Measurements from ENCODE around the gene SEMA6D. TPM values are rescaled to one million over a fixed set of nuclear protein-coding genes. Genes with fewer than 3 reads are reported as not detected.

SEMA6D gene
- total RNA-seq, 1 donor from 2014 or later, result 8.0 TPM

GRCh38 chr15:47744496-47744895 lies 27.2 kb downstream of the SEMA6D start:
- ATAC-seq (no peak), DNase-seq (no peak)
- no peaks in the 10 kb centered on the region for H3K27me3 ChIP-seq
- H3K4me1 ChIP-seq, result no peaks in the 10 kb centered on the region
- no peaks in the 10 kb centered on the region for H3K9me3 ChIP-seq
- intact Hi-C loops (cut with DNase I), result no loop called here
- no peak overlapping the region for H3K4me3 ChIP-seq
- no peak overlapping the region for H3K27ac ChIP-seq
- no peak for TF ChIP-seq CTCF (IDR thresholded peaks at IDR 0.05)
- no peaks in the 10 kb centered on the region for H3K36me3 ChIP-seq

- ATAC-seq (no peak), DNase-seq (no peak)
- Histone ChIP-seq H3K4me3 (no peak overlapping the region), H3K9me3 (no peaks in the 10 kb centered on the region), H3K36me3 (no peaks in the 10 kb centered on the region), H3K27me3 (no peaks in the 10 kb centered on the region), H3K27ac (no peak overlapping the region), H3K4me1 (no peaks in the 10 kb centered on the region)
- TF ChIP-seq CTCF (IDR thresholded peaks at IDR 0.05), result no peak
- intact Hi-C loops (cut with DNase I), result no loop called here
Observed at GRCh38 chr15:47744973-47745372, 27.7 kb downstream of the SEMA6D start.

GRCh38 chr15:47746516-47746915 lies 29.2 kb downstream of the SEMA6D start:
- Histone ChIP-seq H3K4me1 (no peaks in the 10 kb centered on the region), H3K27ac (no peak overlapping the region), H3K4me3 (no peak overlapping the region), H3K9me3 (no peaks in the 10 kb centered on the region), H3K27me3 (no peaks in the 10 kb centered on the region), H3K36me3 (no peaks in the 10 kb centered on the region)
- TF ChIP-seq CTCF (IDR thresholded peaks at IDR 0.05), result no peak
- ATAC-seq (no peak), DNase-seq (no peak)
- intact Hi-C loops (cut with DNase I), result no loop called here

DNA sequence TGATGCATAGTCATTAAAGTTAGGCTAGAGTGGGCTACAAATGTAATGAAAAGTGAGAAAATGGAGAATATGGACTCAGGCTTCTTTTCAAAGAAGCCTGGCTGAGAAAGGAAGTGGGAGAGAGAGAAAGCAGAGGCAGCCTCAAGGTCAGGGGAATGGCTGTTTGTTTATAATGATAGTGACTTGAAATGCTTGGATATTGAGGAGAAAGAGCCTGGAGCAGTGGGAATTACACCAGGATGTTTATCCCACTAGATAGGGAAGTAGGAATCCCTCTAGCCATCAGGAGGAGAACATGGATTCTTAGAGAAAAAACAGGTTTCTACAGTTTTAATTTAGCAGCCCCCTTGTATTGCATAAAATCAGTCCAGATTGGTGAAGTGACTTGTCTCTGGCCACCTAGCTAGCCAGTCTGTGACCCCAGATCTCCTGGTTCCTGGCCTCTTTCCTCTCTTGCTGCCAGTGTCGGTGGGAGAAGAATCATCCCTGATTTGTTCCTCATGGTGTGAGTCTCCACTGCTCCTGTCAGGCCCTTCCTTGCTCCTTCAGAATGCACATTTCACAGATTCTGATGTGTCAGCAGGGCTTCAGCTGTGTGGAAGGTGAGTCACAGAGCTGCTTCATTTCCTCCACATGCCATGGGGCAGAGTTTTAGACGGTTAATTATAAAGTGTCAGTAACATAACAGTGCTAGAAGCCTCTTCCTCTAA lies 32.9 kb downstream of the SEMA6D start:
- H3K36me3 ChIP-seq, result no peaks in the 10 kb centered on the region
- intact Hi-C loops (cut with DNase I), result no loop called here
- DNase-seq (no peak), ATAC-seq (no peak)
- H3K27me3 ChIP-seq, result no peaks in the 10 kb centered on the region
- H3K27ac ChIP-seq, result no peak overlapping the region
- TF ChIP-seq CTCF (IDR thresholded peaks at IDR 0.05), result no peak
- no peak overlapping the region for H3K4me3 ChIP-seq
- peaks cover 15% of the 10 kb centered on the region for H3K9me3 ChIP-seq
- H3K4me1 ChIP-seq, result no peaks in the 10 kb centered on the region

- ATAC-seq (no peak), DNase-seq (no peak)
- no peaks in the 10 kb centered on the region for H3K27me3 ChIP-seq
- H3K36me3 ChIP-seq, result no peaks in the 10 kb centered on the region
- no peak overlapping the region for H3K27ac ChIP-seq
- no peaks in the 10 kb centered on the region for H3K4me1 ChIP-seq
- peaks cover 17% of the 10 kb centered on the region for H3K9me3 ChIP-seq
- no peak for TF ChIP-seq CTCF (IDR thresholded peaks at IDR 0.05)
- H3K4me3 ChIP-seq, result no peak overlapping the region
- intact Hi-C loops (cut with DNase I), result no loop called here
Observed at GRCh38 chr15:47750740-47751262, 33.5 kb downstream of the SEMA6D start.

Measured in upper lobe of right lung (tissue), 1 donor.